Rectal smooth muscle tissue (tissue), 1 donor: Measurements from ENCODE around the gene MARK2.

Experiments
- H3K27ac ChIP-seq: one replicate; pipeline ENCODE4 v1.7.0; 2013; ENCODE audit warnings: low read depth, low read length, inconsistent platforms
- H3K27me3 ChIP-seq: one replicate; pipeline ENCODE4 v1.7.0; 2013; ENCODE audit warnings: low read length; ENCODE audit not compliant: control insufficient read depth, insufficient read depth
- H3K36me3 ChIP-seq: one replicate; pipeline ENCODE4 v1.7.0; 2013; ENCODE audit warnings: low read length; ENCODE audit not compliant: control insufficient read depth, insufficient read depth
- H3K4me1 ChIP-seq: one replicate; pipeline ENCODE4 v1.7.0; 2013; ENCODE audit warnings: low read length; ENCODE audit not compliant: control insufficient read depth, insufficient read depth
- H3K4me3 ChIP-seq: one replicate; pipeline ENCODE4 v1.7.0; 2013; ENCODE audit warnings: low read length
- H3K9ac ChIP-seq: one replicate; pipeline ENCODE4 v1.7.0; 2013; ENCODE audit warnings: low read length

MARK2 gene

GRCh38 chr11:63896071-63896470 is 57.2 kb downstream of the MARK2 start:
- Histone ChIP-seq H3K9ac (no peak overlapping the region), H3K27me3 (no peaks in the 10 kb centered on the region), H3K36me3 (peaks cover 43% of the 10 kb centered on the region), H3K27ac (no peak overlapping the region), H3K4me1 (no peaks in the 10 kb centered on the region), H3K4me3 (no peak overlapping the region)

- Histone ChIP-seq H3K4me1 (no peaks in the 10 kb centered on the region), H3K27me3 (no peaks in the 10 kb centered on the region), H3K27ac (no peak overlapping the region), H3K4me3 (no peak overlapping the region), H3K9ac (no peak overlapping the region), H3K36me3 (peaks cover 56% of the 10 kb centered on the region)
Observed at GRCh38 chr11:63897459-63898146, 58.7 kb downstream of the MARK2 start.

- no peak overlapping the region for H3K9ac ChIP-seq
- no peak overlapping the region for H3K4me3 ChIP-seq
- peaks cover 68% of the 10 kb centered on the region for H3K36me3 ChIP-seq
- H3K27ac ChIP-seq, result no peak overlapping the region
- no peaks in the 10 kb centered on the region for H3K27me3 ChIP-seq
- no peaks in the 10 kb centered on the region for H3K4me1 ChIP-seq
Observed at GRCh38 chr11:63901660-63902059, 62.8 kb downstream of the MARK2 start.

GRCh38 chr11:63903884-63904283 is 65.0 kb downstream of the MARK2 start:
- H3K4me1 ChIP-seq, result peaks cover 5% of the 10 kb centered on the region
- peaks cover 64% of the 10 kb centered on the region for H3K36me3 ChIP-seq
- H3K4me3 ChIP-seq, result no peak overlapping the region
- H3K27ac ChIP-seq, result no peak overlapping the region
- no peaks in the 10 kb centered on the region for H3K27me3 ChIP-seq
- H3K9ac ChIP-seq, result no peak overlapping the region

GRCh38 chr11:63904743-63905142 is 65.8 kb downstream of the MARK2 start:
- Histone ChIP-seq H3K36me3 (peaks cover 57% of the 10 kb centered on the region), H3K4me3 (no peak overlapping the region), H3K4me1 (peaks cover 5% of the 10 kb centered on the region), H3K9ac (no peak overlapping the region), H3K27ac (no peak overlapping the region), H3K27me3 (no peaks in the 10 kb centered on the region)

GRCh38 chr11:63905179-63905578 is 66.3 kb downstream of the MARK2 start:
- no peak overlapping the region for H3K4me3 ChIP-seq
- H3K27me3 ChIP-seq, result no peaks in the 10 kb centered on the region
- peaks cover 5% of the 10 kb centered on the region for H3K4me1 ChIP-seq
- H3K27ac ChIP-seq, result no peak overlapping the region
- no peak overlapping the region for H3K9ac ChIP-seq
- peaks cover 54% of the 10 kb centered on the region for H3K36me3 ChIP-seq

GRCh38 chr11:63906087-63906486 is 67.2 kb downstream of the MARK2 start:
- Histone ChIP-seq H3K4me1 (peaks cover 5% of the 10 kb centered on the region), H3K36me3 (peaks cover 47% of the 10 kb centered on the region), H3K27ac (no peak overlapping the region), H3K4me3 (no peak overlapping the region), H3K27me3 (no peaks in the 10 kb centered on the region), H3K9ac (no peak overlapping the region)

GRCh38 chr11:63906585-63906984 is 67.7 kb downstream of the MARK2 start:
- H3K27ac ChIP-seq, result no peak overlapping the region
- no peak overlapping the region for H3K9ac ChIP-seq
- no peak overlapping the region for H3K4me3 ChIP-seq
- H3K36me3 ChIP-seq, result peaks cover 44% of the 10 kb centered on the region
- H3K27me3 ChIP-seq, result no peaks in the 10 kb centered on the region
- H3K4me1 ChIP-seq, result peaks cover 5% of the 10 kb centered on the region

GRCh38 chr11:63907063-63907462 is 68.2 kb downstream of the MARK2 start:
- no peak overlapping the region for H3K9ac ChIP-seq
- no peak overlapping the region for H3K27ac ChIP-seq
- peaks cover 5% of the 10 kb centered on the region for H3K4me1 ChIP-seq
- H3K27me3 ChIP-seq, result no peaks in the 10 kb centered on the region
- H3K36me3 ChIP-seq, result peaks cover 39% of the 10 kb centered on the region
- H3K4me3 ChIP-seq, result no peak overlapping the region

- Histone ChIP-seq H3K36me3 (peaks cover 30% of the 10 kb centered on the region), H3K4me3 (no peak overlapping the region), H3K27ac (no peak overlapping the region), H3K27me3 (no peaks in the 10 kb centered on the region), H3K4me1 (peaks cover 5% of the 10 kb centered on the region), H3K9ac (no peak overlapping the region)
Observed at GRCh38 chr11:63907808-63908530, 69.1 kb downstream of the MARK2 start.

GRCh38 chr11:63908631-63909401 is 69.9 kb downstream of the MARK2 start:
- H3K36me3 ChIP-seq, result peaks cover 22% of the 10 kb centered on the region
- H3K4me1 ChIP-seq, result peaks cover 5% of the 10 kb centered on the region
- no peaks in the 10 kb centered on the region for H3K27me3 ChIP-seq
- H3K27ac ChIP-seq, result no peak overlapping the region
- no peak overlapping the region for H3K9ac ChIP-seq
- no peak overlapping the region for H3K4me3 ChIP-seq

GRCh38 chr11:63909591-63910506 is 70.9 kb downstream of the MARK2 start:
- H3K4me3 ChIP-seq, result no peak overlapping the region
- H3K36me3 ChIP-seq, result peaks cover 13% of the 10 kb centered on the region
- H3K27ac ChIP-seq, result no peak overlapping the region
- no peaks in the 10 kb centered on the region for H3K27me3 ChIP-seq
- peaks cover 5% of the 10 kb centered on the region for H3K4me1 ChIP-seq
- H3K9ac ChIP-seq, result no peak overlapping the region
